Pancreas (tissue), 10 donors: ENCODE measurements around the gene TCAIM. TPM values are rescaled to one million over a fixed set of nuclear protein-coding genes. Genes with fewer than 3 reads are reported as not detected.
A peak's percentile ranks its signal among the peaks of the same experiment; 100 is the strongest.

Experiments used
- ATAC-seq, 4 donors: fragments of 200-7000 bp; cut with Tn5 transposase; one replicate each; pipeline versions ENCODE4 v1.8.0 to v1.9.1; 2020; ENCODE audit warnings: mild to moderate bottlenecking in 4 of 4, moderate library complexity in 4 of 4
- DNase-seq, 6 donors: peaks; one replicate each; pipeline ENCODE4 v3.0.0-alpha.2; 2020
- FAIRE-seq: peaks from 2 replicates; lab custom pipeline; 2012; peaks lifted over from hg19 to GRCh38; lab: Jason Lieb, UNC
- H3K27ac ChIP-seq, 4 donors: fragments of 200-600 bp; sonication (generic); 1 replicate in 3 of 4; 2 replicates in 1 of 4; pipeline versions ENCODE4 v1.5.0 to v1.8.0; 2020
- H3K27me3 ChIP-seq, 4 donors: fragments of 200-600 bp; one replicate each; pipeline ENCODE4 v1.8.0; 2021
- H3K36me3 ChIP-seq, 3 donors: fragments of 200-600 bp; sonication (generic) in 1 of 3; one replicate each; pipeline versions ENCODE4 v1.5.0 to v1.8.0; 2020 to 2021
- H3K4me1 ChIP-seq, 3 donors: fragments of 200-600 bp; one replicate each; pipeline ENCODE4 v1.8.0; 2021
- H3K4me3 ChIP-seq, 4 donors: fragments of 200-600 bp; sonication (generic) in 2 of 4; one replicate each; pipeline versions ENCODE4 v1.5.0 to v1.8.0; 2020 to 2021
- H3K9me3 ChIP-seq, 4 donors: fragments of 200-600 bp; one replicate each; pipeline ENCODE4 v1.8.0; 2021
- CTCF ChIP-seq, 4 donors: fragments of 200-600 bp; sonication (generic) in 3 of 4; IDR thresholded peaks; one replicate each; pipeline versions ENCODE4 v1.5.0 to v1.8.0; 2021; ENCODE audit warnings: antibody characterized with exemption in 4 of 4
- WGBS, 2 donors: extraction: QIAGEN DNeasy Blood & Tissue Kit; methylation state at CpG; one replicate each; pipeline ENCODE4 v1.1.7; 2013; 5-methylcytosine and 5-hydroxymethylcytosine counted together
- intact Hi-C, 3 donors: fragments of 100-400 bp; cut with DNase I; formaldehyde crosslinking; loops; one replicate each; pipeline versions ENCODE4 v1.11.1 to v1.14.2; 2022
- polyA plus RNA-seq, 2 donors: library from polyadenylated mRNA; stranded (reverse); fragments of 200-250 nt; gene quantifications; one replicate each; pipeline ENCODE4 v1.2.3, GENCODE V29; 2013
- total RNA-seq, 6 donors: library from RNA; stranded (reverse); fragmentation: NEBNext Ultra II Directional in 4 of 6; extraction: Animal tissue kit (Norgen Biotek cat#: 25700) in 4 of 6; gene quantifications; one replicate each; pipeline versions ENCODE4 v1.2.1 to v1.2.4, GENCODE V29; 2021 to 2023
- donor health status: healthy with polysubstance abuse.
- donor health status: DM: no; HTN: no; CAD: no; lungs with moderate emphysema.
- donor health status: DM: no; HTN: no; CAD: no.
- donor health status: control.
- donor health status: control.
- donor health status: Bipolar disorder and iron deficiency.
- donor health status: DM: yes; HTN: yes; CAD: no.
- donor health status: DM: no; HTN: no; CAD: no.
- donor health status: DM: no; HTN: no; CAD: no.
- donor health status: DM: yes; HTN: yes; CAD: no.

The TCAIM gene, protein sequence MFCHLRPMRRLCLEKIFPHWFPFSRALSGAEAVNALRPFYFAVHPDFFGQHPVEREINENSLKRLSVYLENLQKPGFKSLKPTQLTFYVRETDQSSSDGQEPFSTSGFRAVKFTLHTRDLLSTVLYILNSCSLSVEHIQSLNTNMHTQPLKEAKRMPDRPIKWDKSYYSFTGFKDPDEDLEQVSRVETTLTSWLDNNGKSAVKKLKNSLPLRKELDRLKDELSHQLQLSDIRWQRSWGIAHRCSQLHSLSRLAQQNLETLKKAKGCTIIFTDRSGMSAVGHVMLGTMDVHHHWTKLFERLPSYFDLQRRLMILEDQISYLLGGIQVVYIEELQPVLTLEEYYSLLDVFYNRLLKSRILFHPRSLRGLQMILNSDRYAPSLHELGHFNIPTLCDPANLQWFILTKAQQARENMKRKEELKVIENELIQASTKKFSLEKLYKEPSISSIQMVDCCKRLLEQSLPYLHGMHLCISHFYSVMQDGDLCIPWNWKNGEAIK
- 10 to 100 TPM in 4 of 6 donors, 1 to 10 TPM in 2; 7.0 to 15.4 (median 12.2) TPM for total RNA-seq
- polyA plus RNA-seq = 1 to 10 TPM; 4.9 to 9.4 TPM

DNA sequence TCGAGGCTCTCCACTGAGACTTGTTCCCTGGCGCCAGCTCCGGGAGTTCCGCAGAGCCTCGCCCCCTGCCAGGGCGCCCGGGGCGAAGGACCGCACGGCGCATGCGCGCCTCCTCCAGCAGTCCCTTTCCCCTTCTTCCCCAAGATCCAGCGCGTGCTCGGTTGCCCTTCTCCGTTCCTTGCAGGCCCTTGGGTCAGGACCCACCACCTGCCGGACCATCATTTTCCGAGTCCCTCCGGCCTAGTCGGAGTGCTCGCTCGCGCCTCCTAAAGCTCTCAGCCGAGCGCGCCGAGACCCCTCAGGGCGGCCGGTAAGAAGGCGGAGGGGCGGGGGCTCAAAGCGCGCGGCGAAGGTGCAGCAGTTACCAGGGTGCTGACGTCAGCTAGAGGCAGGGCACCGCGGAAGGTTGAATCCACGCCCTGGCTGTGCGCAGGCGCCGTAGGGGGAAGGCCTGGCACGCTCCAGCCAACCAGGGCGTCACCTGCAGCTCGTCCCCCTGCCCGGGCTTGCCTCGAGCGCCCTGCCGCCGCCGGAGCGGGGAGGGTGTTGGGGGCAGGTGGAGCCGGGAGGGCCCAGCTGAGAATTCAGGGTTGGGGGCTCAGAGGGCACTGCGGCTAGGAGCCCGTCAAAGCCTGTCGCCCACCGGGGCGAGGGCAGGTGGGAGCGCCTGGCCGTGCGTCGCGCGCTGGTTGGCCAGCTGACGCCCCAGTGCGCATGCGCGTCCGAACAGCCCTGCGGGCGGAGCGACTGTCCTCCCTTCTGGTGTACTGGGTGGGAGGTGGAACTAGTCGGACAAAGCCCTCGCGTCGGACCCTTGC, at the start of gene TCAIM:
Gene TCAIM, plus strand, starts transcription at position 757 of the 818 bp plus-strand sequence. CDS start 16,017 bp downstream, outside the sequence.
- ATAC-seq (peak; percentile 93 to 98 (median 98)), FAIRE-seq (no peak), DNase-seq (peak; percentile 98 to 100 (median 99))
- TF ChIP-seq CTCF (IDR thresholded peaks at IDR 0.05) = no peak
- Histone ChIP-seq H3K4me3 (peak within 1 kb of the TSS; percentile 60 to 75 (median 64)), H3K9me3 (no peaks in the 10 kb centered on the region), H3K27ac (peak within 1 kb of the TSS; percentile 92 to 100 (median 99)), H3K36me3 (no peaks in the 10 kb centered on the region), H3K4me1 (peaks cover 0 to 19% (median 9%) of the 10 kb centered on the region in 3 donors), H3K27me3 (no peaks in the 10 kb centered on the region)
- WGBS, 2 donors = 0 to 1% methylated on average over 76 to 77 of the region's 77 CpGs
- intact Hi-C loops = no loop called here

- Histone ChIP-seq H3K27me3 (no peaks in the 10 kb centered on the region), H3K36me3 (no peaks in the 10 kb centered on the region), H3K4me1 (no peaks in the 10 kb centered on the region), H3K27ac (no peak overlapping the region), H3K4me3 (no peak overlapping the region), H3K9me3 (no peaks in the 10 kb centered on the region)
- intact Hi-C loops = no loop called here
- FAIRE-seq (no peak), ATAC-seq (no peak), DNase-seq (no peak)
- WGBS, 2 donors = 57 to 60% methylated on average over 3 of the region's 3 CpGs
- no peak for TF ChIP-seq CTCF (IDR thresholded peaks at IDR 0.05)
Observed at GRCh38 chr3:44289882-44290462, 48.6 kb upstream of the TCAIM start.

- Histone ChIP-seq H3K27me3 (no peaks in the 10 kb centered on the region), H3K36me3 (no peaks in the 10 kb centered on the region), H3K4me1 (no peaks in the 10 kb centered on the region), H3K27ac (no peak overlapping the region), H3K9me3 (no peaks in the 10 kb centered on the region), H3K4me3 (no peak overlapping the region)
- 73 to 84% methylated on average over 2 of the region's 2 CpGs for WGBS, 2 donors
- no peak for TF ChIP-seq CTCF (IDR thresholded peaks at IDR 0.05)
- ATAC-seq = no peak
- DNase-seq = no peak
- intact Hi-C loops = no loop called here
- no peak for FAIRE-seq
Observed at GRCh38 chr3:44292276-44292675, 46.3 kb upstream of the TCAIM start.

DNA sequence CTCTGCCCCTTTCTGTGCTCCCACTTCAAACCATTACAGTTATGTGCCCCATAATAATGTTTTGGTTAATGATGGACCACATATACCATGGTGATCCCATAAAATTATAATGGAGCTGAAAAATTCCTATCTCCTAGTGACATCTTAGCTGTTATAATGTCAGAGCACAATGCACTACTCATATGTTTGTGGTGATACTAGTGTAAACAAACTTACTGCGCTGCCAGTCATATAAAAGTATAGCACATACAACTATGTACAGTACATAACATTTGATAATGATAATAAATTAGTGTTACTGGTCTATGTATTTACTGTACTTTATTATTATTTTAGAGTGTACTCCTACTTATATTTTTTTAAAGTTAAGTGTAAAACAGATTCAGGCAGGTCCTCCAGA, 45.6 kb upstream of the TCAIM start:
- WGBS, 2 donors = 84 to 90% methylated on average over 1 of the region's 1 CpG
- intact Hi-C loops = no loop called here
- Histone ChIP-seq H3K4me1 (no peaks in the 10 kb centered on the region), H3K36me3 (no peaks in the 10 kb centered on the region), H3K4me3 (no peak overlapping the region), H3K9me3 (no peaks in the 10 kb centered on the region), H3K27ac (no peak overlapping the region), H3K27me3 (no peaks in the 10 kb centered on the region)
- no peak for DNase-seq
- no peak for FAIRE-seq
- ATAC-seq = no peak
- TF ChIP-seq CTCF (IDR thresholded peaks at IDR 0.05) = no peak
